ENCODE measurements around the gene BST1. TPM values are rescaled to one million over a fixed set of nuclear protein-coding genes. Genes with fewer than 3 reads are reported as not detected.

BST1 gene
- total and polyA plus RNA-seq, 2 of the 8 experiments (the other 6 are each of a cell fraction or from before 2014, with no cell fraction given) = 0.52 to 0.54 TPM

DNA sequence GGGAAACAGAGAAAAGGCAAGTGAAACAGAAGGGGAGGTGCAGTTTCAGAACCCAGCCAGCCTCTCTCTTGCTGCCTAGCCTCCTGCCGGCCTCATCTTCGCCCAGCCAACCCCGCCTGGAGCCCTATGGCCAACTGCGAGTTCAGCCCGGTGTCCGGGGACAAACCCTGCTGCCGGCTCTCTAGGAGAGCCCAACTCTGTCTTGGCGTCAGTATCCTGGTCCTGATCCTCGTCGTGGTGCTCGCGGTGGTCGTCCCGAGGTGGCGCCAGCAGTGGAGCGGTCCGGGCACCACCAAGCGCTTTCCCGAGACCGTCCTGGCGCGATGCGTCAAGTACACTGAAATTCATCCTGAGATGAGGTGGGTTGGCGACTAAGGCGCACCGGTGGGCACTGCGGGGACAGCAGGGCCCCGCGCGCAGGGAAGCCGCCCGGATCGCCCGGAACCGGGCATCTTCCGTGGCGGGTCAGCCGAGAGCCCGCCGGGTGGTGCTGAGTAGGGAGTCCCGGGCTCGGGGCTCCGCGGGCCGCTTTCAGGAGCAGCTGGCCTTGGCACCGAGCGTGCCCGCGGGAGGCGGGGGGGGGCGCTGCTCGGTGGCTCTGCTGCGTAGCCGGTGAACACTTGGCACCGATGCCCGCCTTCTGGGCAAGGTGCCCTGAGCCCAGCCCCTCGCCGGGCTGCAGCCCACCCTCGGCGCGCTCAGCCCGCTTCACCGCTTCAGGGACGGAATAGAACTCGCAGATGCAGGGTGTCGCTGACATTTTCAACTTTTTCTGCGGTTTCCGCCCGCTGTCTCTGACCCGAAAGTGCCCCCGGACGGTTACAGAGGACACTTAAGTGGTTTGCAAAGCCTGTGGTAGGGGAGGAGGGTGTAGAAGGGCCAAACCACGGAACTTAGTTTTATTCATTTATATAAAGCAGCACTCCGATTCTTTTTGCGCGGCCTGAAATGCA lies 75.7 kb downstream of the BST1 start, which contains the start of gene CD38 (continued):
- TF ChIP-seq, protein P1, sequence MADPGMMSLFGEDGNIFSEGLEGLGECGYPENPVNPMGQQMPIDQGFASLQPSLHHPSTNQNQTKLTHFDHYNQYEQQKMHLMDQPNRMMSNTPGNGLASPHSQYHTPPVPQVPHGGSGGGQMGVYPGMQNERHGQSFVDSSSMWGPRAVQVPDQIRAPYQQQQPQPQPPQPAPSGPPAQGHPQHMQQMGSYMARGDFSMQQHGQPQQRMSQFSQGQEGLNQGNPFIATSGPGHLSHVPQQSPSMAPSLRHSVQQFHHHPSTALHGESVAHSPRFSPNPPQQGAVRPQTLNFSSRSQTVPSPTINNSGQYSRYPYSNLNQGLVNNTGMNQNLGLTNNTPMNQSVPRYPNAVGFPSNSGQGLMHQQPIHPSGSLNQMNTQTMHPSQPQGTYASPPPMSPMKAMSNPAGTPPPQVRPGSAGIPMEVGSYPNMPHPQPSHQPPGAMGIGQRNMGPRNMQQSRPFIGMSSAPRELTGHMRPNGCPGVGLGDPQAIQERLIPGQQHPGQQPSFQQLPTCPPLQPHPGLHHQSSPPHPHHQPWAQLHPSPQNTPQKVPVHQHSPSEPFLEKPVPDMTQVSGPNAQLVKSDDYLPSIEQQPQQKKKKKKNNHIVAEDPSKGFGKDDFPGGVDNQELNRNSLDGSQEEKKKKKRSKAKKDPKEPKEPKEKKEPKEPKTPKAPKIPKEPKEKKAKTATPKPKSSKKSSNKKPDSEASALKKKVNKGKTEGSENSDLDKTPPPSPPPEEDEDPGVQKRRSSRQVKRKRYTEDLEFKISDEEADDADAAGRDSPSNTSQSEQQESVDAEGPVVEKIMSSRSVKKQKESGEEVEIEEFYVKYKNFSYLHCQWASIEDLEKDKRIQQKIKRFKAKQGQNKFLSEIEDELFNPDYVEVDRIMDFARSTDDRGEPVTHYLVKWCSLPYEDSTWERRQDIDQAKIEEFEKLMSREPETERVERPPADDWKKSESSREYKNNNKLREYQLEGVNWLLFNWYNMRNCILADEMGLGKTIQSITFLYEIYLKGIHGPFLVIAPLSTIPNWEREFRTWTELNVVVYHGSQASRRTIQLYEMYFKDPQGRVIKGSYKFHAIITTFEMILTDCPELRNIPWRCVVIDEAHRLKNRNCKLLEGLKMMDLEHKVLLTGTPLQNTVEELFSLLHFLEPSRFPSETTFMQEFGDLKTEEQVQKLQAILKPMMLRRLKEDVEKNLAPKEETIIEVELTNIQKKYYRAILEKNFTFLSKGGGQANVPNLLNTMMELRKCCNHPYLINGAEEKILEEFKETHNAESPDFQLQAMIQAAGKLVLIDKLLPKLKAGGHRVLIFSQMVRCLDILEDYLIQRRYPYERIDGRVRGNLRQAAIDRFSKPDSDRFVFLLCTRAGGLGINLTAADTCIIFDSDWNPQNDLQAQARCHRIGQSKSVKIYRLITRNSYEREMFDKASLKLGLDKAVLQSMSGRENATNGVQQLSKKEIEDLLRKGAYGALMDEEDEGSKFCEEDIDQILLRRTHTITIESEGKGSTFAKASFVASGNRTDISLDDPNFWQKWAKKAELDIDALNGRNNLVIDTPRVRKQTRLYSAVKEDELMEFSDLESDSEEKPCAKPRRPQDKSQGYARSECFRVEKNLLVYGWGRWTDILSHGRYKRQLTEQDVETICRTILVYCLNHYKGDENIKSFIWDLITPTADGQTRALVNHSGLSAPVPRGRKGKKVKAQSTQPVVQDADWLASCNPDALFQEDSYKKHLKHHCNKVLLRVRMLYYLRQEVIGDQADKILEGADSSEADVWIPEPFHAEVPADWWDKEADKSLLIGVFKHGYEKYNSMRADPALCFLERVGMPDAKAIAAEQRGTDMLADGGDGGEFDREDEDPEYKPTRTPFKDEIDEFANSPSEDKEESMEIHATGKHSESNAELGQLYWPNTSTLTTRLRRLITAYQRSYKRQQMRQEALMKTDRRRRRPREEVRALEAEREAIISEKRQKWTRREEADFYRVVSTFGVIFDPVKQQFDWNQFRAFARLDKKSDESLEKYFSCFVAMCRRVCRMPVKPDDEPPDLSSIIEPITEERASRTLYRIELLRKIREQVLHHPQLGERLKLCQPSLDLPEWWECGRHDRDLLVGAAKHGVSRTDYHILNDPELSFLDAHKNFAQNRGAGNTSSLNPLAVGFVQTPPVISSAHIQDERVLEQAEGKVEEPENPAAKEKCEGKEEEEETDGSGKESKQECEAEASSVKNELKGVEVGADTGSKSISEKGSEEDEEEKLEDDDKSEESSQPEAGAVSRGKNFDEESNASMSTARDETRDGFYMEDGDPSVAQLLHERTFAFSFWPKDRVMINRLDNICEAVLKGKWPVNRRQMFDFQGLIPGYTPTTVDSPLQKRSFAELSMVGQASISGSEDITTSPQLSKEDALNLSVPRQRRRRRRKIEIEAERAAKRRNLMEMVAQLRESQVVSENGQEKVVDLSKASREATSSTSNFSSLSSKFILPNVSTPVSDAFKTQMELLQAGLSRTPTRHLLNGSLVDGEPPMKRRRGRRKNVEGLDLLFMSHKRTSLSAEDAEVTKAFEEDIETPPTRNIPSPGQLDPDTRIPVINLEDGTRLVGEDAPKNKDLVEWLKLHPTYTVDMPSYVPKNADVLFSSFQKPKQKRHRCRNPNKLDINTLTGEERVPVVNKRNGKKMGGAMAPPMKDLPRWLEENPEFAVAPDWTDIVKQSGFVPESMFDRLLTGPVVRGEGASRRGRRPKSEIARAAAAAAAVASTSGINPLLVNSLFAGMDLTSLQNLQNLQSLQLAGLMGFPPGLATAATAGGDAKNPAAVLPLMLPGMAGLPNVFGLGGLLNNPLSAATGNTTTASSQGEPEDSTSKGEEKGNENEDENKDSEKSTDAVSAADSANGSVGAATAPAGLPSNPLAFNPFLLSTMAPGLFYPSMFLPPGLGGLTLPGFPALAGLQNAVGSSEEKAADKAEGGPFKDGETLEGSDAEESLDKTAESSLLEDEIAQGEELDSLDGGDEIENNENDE (IDR thresholded peaks at IDR 0.05; ENCODE audit: insufficient replicate concordance, low read length) = no peak
- TF ChIP-seq MAX (IDR thresholded peaks at IDR 0.05) = 0 out of 2 replicates have a peak, but pooled peaks have one; percentile 16
